ENCODE measurements around the gene DTNBP1. TPM values are rescaled to one million over a fixed set of nuclear protein-coding genes. Genes with fewer than 3 reads are reported as not detected.

Gene DTNBP1
- total and polyA plus RNA-seq, 2 of the 13 experiments (the other 11 are each of a cell fraction or from before 2014, with no cell fraction given) = 6.6 to 19.1 TPM

GRCh38 chr6:15516378-15516777, 146.4 kb downstream of the DTNBP1 start:
- Histone ChIP-seq H3K4me3 (replicated peaks in 1 of 3; ENCODE audit: insufficient read depth in 1 of 3, low read depth in 2 of 3, low read length in 3 of 3) (no peak overlapping the region), H3K27me3 (ENCODE audit: control insufficient read depth in 1 of 2, insufficient read depth in 2 of 2, low read length in 2 of 2) (no peaks in the 10 kb centered on the region), H3K4me1 (ENCODE audit: insufficient read depth, low read length) (no peaks in the 10 kb centered on the region), H3K9me3 (ENCODE audit: low read length) (no peaks in the 10 kb centered on the region), H3K27ac (ENCODE audit: extremely low read length, insufficient read depth, low read length) (no peak overlapping the region), H3K4me2 (ENCODE audit: low read depth, low read length) (no peak overlapping the region), H4K20me1 (ENCODE audit: insufficient read depth, low read length) (no peaks in the 10 kb centered on the region), H2AFZ (ENCODE audit: low read length) (no peak overlapping the region), H3K9ac (ENCODE audit: insufficient read depth, low read depth, low read length) (no peak overlapping the region), H3K36me3 (replicated peaks in 1 of 2; ENCODE audit: control insufficient read depth in 1 of 2, insufficient read depth in 2 of 2, low read length in 2 of 2) (peaks cover 20 to 68% of the 10 kb centered on the region in 2 experiments; a peak in 4 of 5 replicates), H3K79me2 (ENCODE audit: insufficient read depth, low read length) (no peaks in the 10 kb centered on the region)
- no TSS peak for BruUV-seq (replicated peaks)
- DNase-seq (ENCODE audit: low spot score) = no peak
- intact Hi-C loops (cut with micrococcal nuclease; ENCODE audit: unreplicated experiment) (no loop called here), in situ Hi-C loops (cut with HindIII; ENCODE audit: extremely low pct_ligation_motif_present, low pct_unique_long_range_greater_than_20kb) (no loop called here)
- TF ChIP-seq ARID2 (CRISPR knock-in tag; IDR thresholded peaks at IDR 0.05; ENCODE audit: borderline replicate concordance) = no peak
- TF ChIP-seq KLF16 (CRISPR knock-in tag; IDR thresholded peaks at IDR 0.05) = no peak
- TF ChIP-seq KAT8 (CRISPR knock-in tag; IDR thresholded peaks at IDR 0.05) = no peak
- no peak for TF ChIP-seq TEAD2 (CRISPR knock-in tag; IDR thresholded peaks at IDR 0.05)
- no peak for TF ChIP-seq ZNF710 (CRISPR knock-in tag; IDR thresholded peaks at IDR 0.05; ENCODE audit: borderline replicate concordance)
- TF ChIP-seq STAG1 (CRISPR knock-in tag; IDR thresholded peaks at IDR 0.05) = no peak
- no peak for TF ChIP-seq ZNF207 (IDR thresholded peaks at IDR 0.05; ENCODE audit: borderline replicate concordance)
- no peak for TF ChIP-seq TRAFD1 (CRISPR knock-in tag; IDR thresholded peaks at IDR 0.05; ENCODE audit: borderline replicate concordance)
- no peak for TF ChIP-seq SMYD3 (CRISPR knock-in tag; IDR thresholded peaks at IDR 0.05)
- no peak for TF ChIP-seq ZFP90 (CRISPR knock-in tag; IDR thresholded peaks at IDR 0.05; ENCODE audit: borderline replicate concordance)
- TF ChIP-seq KLF13 (CRISPR knock-in tag; IDR thresholded peaks at IDR 0.05) = no peak
- TF ChIP-seq ZNF234 (CRISPR knock-in tag; conservative IDR thresholded peaks at IDR 0.05) = no peak
- TF ChIP-seq ZNF772 (CRISPR knock-in tag; IDR thresholded peaks at IDR 0.05) = no peak
- no peak for TF ChIP-seq SP140L (CRISPR knock-in tag; IDR thresholded peaks at IDR 0.05; ENCODE audit: borderline replicate concordance)
- no peak for FAIRE-seq
- CTCF ChIA-PET (ENCODE audit: low intra/inter-chr PET ratio, low total read pairs) = no interaction called here
- POLR2A ChIA-PET = no interaction called here
- no peak for ATAC-seq
- WGBS (ENCODE audit: low lambda C conversion rate) = 98% methylated on average over 10 of the region's 13 CpGs

Data from HepG2 (cell line).